ENCODE data around the gene HAPSTR1. TPM values are rescaled to one million over a fixed set of nuclear protein-coding genes. Genes with fewer than 3 reads are reported as not detected.

The HAPSTR1 gene
- total RNA-seq, 6 experiments from 2014 or later, result 65.0 to 77.4 (median 72.0) TPM

DNA sequence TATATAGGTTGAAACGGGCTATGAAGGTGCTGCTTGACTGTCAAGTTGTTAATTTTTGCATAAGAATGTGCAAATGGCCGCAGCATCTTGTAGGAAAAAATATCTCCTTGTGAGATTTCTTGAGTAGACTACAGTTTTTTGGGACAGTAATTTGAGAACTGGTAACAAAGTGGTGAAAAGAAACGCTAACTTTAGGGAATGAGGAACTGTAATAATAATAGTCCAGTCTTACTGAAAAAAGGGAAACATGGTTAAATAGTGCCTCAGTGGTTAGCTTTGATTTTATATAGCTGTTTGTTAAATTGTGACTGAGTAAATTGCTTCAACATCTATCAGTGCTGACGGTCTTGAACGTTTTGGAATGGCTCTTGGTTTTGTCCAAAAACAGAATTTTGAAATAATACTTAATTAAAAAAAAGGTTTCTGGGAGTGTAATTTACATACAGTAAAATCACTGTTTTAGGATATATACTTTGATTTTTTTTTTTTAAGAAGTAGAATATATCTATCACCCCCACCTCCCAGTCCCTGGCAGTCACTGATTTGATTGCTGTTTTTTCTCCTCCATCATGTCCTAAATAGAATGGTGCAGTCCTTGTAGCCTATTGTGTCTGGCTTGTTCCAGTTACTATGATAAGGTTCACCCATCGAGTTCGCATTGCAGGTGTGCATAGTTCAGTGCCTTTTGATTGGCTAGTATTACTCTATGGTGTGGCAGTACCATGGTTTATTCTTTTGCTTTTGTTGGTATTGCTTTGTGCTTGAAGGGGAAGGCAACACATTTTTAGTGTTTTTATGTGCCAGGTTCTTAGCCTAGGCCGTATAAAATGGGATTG lies 2.8 kb downstream of the HAPSTR1 start:
- Mint-ChIP-seq H3K27ac (peak overlapping the region; percentile 93), H3K27me3 (ENCODE audit: insufficient read depth) (peaks cover 6% of the 10 kb centered on the region)

DNA sequence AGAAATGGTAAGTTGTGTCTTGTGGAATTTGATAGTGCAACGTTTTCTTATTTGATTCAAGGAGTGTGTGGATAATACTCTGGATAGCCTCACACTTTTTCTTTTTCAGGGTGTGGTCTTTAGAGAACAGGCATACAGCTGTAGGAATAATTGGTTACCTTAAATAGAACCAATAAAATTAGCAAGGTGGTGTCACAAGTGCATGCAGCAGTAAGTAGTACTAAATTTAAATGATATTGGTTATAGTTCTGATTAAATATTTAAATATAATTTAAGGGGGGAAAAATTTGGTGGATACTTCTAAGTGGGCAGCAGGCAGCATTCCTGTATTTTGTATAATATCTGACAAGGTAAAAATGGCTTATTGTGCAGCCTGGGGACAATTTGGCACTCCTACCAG lies 3.7 kb downstream of the HAPSTR1 start:
- H3K4me3 Mint-ChIP-seq, result peak overlapping the region; percentile 95
- H3K9me3 Mint-ChIP-seq, result no peaks in the 10 kb centered on the region
- TF ChIP-seq, protein P1, sequence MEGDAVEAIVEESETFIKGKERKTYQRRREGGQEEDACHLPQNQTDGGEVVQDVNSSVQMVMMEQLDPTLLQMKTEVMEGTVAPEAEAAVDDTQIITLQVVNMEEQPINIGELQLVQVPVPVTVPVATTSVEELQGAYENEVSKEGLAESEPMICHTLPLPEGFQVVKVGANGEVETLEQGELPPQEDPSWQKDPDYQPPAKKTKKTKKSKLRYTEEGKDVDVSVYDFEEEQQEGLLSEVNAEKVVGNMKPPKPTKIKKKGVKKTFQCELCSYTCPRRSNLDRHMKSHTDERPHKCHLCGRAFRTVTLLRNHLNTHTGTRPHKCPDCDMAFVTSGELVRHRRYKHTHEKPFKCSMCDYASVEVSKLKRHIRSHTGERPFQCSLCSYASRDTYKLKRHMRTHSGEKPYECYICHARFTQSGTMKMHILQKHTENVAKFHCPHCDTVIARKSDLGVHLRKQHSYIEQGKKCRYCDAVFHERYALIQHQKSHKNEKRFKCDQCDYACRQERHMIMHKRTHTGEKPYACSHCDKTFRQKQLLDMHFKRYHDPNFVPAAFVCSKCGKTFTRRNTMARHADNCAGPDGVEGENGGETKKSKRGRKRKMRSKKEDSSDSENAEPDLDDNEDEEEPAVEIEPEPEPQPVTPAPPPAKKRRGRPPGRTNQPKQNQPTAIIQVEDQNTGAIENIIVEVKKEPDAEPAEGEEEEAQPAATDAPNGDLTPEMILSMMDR (IDR thresholded peaks at IDR 0.05), result no peak
- H3K27me3 Mint-ChIP-seq (ENCODE audit: insufficient read depth), result peaks cover 6% of the 10 kb centered on the region
- DNase-seq, result no peak
- H3K27ac Mint-ChIP-seq, result no peak overlapping the region; the same call in 1 of the 2 replicates
- peaks cover 53% of the 10 kb centered on the region for H3K4me1 Mint-ChIP-seq (ENCODE audit: low read depth)
- H3K36me3 Mint-ChIP-seq (ENCODE audit: low read depth), result peaks cover 52% of the 10 kb centered on the region

More for the DNA sequence above, 2.8 kb downstream of the HAPSTR1 start:
- Mint-ChIP-seq H3K9me3 (no peaks in the 10 kb centered on the region), H3K36me3 (ENCODE audit: low read depth) (peaks cover 43% of the 10 kb centered on the region), H3K4me1 (ENCODE audit: low read depth) (peaks cover 51% of the 10 kb centered on the region), H3K4me3 (peak overlapping the region; percentile 95)
- TF ChIP-seq, protein P1 (IDR thresholded peaks at IDR 0.05), result no peak
- DNase-seq, result no peak

DNA sequence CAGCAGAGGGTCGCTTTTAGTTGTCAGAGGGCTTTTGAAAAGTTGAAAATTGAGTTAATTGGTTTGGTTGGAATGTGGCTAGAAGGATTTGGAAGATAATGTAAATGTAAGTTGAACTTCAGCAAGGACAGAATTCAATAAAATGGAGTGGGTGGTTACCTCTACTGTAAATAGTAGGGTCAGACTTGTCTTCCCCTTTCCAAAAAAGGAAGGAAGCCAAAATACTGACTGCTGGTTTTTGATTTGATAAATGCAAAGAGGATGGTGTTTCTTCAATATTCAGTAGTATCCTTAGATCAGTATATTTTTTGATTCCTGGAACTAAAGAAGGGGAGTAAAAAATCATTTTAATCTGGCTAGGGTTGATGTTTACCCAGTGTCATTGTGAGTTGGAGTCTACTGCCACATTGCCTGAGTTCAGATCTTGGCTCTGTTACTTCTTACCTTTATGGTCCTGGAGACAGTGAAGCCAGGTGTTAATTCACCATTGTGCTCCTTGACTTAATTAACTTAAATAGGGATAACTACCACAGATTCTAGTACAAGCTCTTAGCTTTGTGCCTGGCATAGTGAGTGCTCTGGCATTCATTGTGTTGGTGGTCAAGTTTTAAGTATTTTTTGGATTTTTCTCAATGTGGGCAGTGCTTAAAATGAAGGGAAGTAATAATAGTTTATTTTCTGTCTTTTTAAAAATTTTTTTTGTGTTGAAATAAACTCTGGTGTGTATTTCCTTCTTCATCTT lies 4.4 kb downstream of the HAPSTR1 start:
- peaks cover 60% of the 10 kb centered on the region for H3K4me1 Mint-ChIP-seq (ENCODE audit: low read depth)
- H3K4me3 Mint-ChIP-seq, result peak overlapping the region; percentile 95
- H3K27ac Mint-ChIP-seq, result peak overlapping the region; percentile 61
- peaks cover 6% of the 10 kb centered on the region for H3K27me3 Mint-ChIP-seq (ENCODE audit: insufficient read depth)
- no peaks in the 10 kb centered on the region for H3K9me3 Mint-ChIP-seq
- peaks cover 54% of the 10 kb centered on the region for H3K36me3 Mint-ChIP-seq (ENCODE audit: low read depth)
- TF ChIP-seq, protein P1 (IDR thresholded peaks at IDR 0.05), result no peak
- no peak for DNase-seq

DNA sequence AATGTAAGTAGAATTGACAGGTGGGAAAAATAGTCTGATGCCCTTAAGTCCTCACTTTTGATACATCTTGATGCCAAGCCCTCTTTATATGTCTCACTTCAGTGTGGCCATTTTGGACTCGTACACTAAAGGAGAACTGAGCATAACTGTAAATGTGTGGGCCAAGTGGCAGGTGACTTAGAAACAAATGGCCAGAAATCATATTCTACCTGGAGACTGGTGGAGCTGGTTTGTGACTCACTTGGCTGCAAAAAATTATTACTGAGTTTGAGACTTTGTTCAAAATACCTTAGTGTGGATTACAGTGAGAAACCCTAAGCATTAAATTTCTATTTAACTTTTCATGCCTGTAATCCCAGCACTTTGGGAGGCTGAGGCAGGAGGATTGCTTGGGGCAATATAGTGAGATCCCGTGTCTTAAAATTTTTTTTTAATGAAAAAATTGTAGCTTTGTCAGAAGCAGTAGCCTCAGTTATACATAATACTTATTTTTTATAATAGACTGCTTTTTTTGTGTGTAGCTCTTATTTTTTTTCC lies 5.0 kb downstream of the HAPSTR1 start:
- H3K27me3 Mint-ChIP-seq (ENCODE audit: insufficient read depth), result peaks cover 6% of the 10 kb centered on the region
- DNase-seq, result no peak
- H3K36me3 Mint-ChIP-seq (ENCODE audit: low read depth), result peaks cover 61% of the 10 kb centered on the region
- H3K9me3 Mint-ChIP-seq, result no peaks in the 10 kb centered on the region
- TF ChIP-seq, protein P1 (IDR thresholded peaks at IDR 0.05), result no peak
- peak overlapping the region; percentile 38; the same call in 1 of the 2 replicates for H3K27ac Mint-ChIP-seq
- peaks cover 67% of the 10 kb centered on the region for H3K4me1 Mint-ChIP-seq (ENCODE audit: low read depth)
- peak overlapping the region; percentile 95 for H3K4me3 Mint-ChIP-seq

DNA sequence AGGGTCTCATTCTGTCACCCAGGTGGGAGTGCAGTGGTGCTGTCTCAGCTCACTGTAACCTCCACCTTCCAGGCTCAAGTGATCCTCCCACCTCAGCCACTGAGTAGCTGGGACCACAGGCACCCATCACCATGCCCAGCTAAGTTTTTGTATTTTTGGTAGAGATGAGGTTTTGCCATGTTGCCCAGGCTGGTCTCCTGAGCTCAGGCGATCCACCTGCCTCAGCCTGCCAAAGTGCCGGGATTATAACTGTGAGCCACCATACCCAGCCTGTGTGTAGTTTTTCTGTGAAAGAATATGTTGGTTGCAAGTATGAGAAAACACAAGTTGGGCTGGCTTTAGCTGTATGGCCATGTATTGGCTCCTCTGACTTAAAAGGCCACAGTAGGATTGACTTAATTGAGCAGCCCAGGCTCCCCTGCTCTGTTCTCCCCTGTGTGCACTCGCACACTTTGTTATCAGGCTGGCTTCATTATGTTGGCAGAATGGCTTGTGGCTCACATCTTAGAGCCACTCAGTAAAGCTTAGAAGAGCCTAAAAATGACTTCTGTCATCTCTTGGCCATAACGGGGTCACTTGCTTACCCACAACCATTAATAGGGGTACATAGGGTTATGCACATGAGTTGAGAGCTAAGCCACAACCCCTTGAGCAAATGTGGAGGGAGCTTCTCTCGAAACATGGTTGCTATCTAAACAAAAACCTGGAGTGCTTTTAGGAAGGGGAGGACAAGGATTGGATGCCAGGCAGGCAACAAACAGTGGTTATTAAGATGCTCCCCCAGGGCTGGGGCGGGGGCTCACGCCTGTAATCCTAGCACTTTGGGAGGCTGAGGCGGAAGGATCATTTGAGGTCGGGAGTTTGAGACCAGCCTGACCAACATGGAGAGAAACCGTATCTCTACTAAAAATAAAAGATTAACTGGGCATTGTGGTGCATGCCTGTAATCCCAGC lies 6.1 kb downstream of the HAPSTR1 start:
- TF ChIP-seq, protein P1 (IDR thresholded peaks at IDR 0.05), result no peak
- H3K27me3 Mint-ChIP-seq (ENCODE audit: insufficient read depth), result peaks cover 6% of the 10 kb centered on the region
- H3K4me1 Mint-ChIP-seq (ENCODE audit: low read depth), result peaks cover 77% of the 10 kb centered on the region
- H3K27ac Mint-ChIP-seq, result peak overlapping the region; percentile 70
- H3K9me3 Mint-ChIP-seq, result no peaks in the 10 kb centered on the region
- H3K4me3 Mint-ChIP-seq, result peak overlapping the region; percentile 47
- no peak for DNase-seq
- H3K36me3 Mint-ChIP-seq (ENCODE audit: low read depth), result peaks cover 69% of the 10 kb centered on the region

Data from HFFc6 (cell line).